Neural cell (in vitro differentiated cells): ENCODE results near the gene ADORA2A.

Experiments used
- EZH2 ChIP-seq: fragments of 200-600, 300-800 bp; shearing (Covaris generic), sonication (generic); IDR thresholded peaks from 2 replicates; pipeline ENCODE4 v1.6.1; 2014; ENCODE audit warnings: antibody characterized with exemption, low read length, borderline replicate concordance, mild to moderate bottlenecking; ENCODE audit not compliant: insufficient read depth, poor library complexity, severe bottlenecking
- POLR2AphosphoS5 ChIP-seq: IDR thresholded peaks from 2 replicates; pipeline ENCODE4 v1.6.1; 2012
- TAF1 ChIP-seq: IDR thresholded peaks from 2 replicates; pipeline ENCODE4 v1.6.1; 2012; ENCODE audit warnings: low read depth
- TF ChIP-seq, protein P1 (sequence below): fragments of 450-650 bp; IDR thresholded peaks from 2 replicates; pipeline ENCODE4 v1.5.1; 2014; ENCODE audit warnings: antibody characterized with exemption, mild to moderate bottlenecking, moderate library complexity; ENCODE audit not compliant: poor library complexity, severe bottlenecking

DNA sequence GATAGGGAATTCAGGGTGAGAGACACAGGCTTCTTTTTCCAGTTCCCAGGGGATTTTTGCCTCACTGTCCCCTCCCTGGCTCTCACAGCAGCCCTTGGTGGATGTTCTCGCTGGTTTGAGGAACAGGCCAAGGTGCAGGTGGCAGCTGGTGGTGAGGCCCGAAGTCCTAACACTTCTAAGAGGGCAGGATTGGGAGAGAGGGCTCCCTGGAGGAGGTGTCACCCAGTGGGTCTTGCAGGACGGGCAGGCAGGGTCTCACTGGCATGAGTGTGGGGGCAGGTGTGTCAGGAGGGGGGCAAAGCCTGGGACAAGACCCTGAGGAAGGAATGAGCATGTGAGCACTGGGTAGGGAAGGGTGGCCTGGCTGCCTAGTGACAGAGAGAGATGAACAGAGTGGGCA, 9.2 kb downstream of the ADORA2A start:
- TF ChIP-seq, protein P1, sequence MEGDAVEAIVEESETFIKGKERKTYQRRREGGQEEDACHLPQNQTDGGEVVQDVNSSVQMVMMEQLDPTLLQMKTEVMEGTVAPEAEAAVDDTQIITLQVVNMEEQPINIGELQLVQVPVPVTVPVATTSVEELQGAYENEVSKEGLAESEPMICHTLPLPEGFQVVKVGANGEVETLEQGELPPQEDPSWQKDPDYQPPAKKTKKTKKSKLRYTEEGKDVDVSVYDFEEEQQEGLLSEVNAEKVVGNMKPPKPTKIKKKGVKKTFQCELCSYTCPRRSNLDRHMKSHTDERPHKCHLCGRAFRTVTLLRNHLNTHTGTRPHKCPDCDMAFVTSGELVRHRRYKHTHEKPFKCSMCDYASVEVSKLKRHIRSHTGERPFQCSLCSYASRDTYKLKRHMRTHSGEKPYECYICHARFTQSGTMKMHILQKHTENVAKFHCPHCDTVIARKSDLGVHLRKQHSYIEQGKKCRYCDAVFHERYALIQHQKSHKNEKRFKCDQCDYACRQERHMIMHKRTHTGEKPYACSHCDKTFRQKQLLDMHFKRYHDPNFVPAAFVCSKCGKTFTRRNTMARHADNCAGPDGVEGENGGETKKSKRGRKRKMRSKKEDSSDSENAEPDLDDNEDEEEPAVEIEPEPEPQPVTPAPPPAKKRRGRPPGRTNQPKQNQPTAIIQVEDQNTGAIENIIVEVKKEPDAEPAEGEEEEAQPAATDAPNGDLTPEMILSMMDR: no peak
- TF ChIP-seq TAF1 (no peak), EZH2 (no peak), POLR2AphosphoS5 (no peak)
